Measurements from ENCODE around the gene PROSER1. TPM values are rescaled to one million over a fixed set of nuclear protein-coding genes. Genes with fewer than 3 reads are reported as not detected.

PROSER1 gene
- total RNA-seq, 1 donor from 2014 or later, result 57.8 TPM

GRCh38 chr13:39058040-39058439 is 20.2 kb upstream of the PROSER1 start:
- Mint-ChIP-seq H3K36me3 (ENCODE audit: low read depth) (peaks cover 27% of the 10 kb centered on the region), H3K27me3 (no peaks in the 10 kb centered on the region), H3K4me1 (peaks cover 18% of the 10 kb centered on the region), H3K4me3 (no peak overlapping the region), H3K9me3 (peaks cover 3% of the 10 kb centered on the region), H3K27ac (no peak overlapping the region)
- intact Hi-C loops (cut with micrococcal nuclease), result no loop called here
- ChIA-PET POLR2A (no interaction called here), CTCF (no interaction called here)
- no peak for DNase-seq
- TF ChIP-seq, protein P1, sequence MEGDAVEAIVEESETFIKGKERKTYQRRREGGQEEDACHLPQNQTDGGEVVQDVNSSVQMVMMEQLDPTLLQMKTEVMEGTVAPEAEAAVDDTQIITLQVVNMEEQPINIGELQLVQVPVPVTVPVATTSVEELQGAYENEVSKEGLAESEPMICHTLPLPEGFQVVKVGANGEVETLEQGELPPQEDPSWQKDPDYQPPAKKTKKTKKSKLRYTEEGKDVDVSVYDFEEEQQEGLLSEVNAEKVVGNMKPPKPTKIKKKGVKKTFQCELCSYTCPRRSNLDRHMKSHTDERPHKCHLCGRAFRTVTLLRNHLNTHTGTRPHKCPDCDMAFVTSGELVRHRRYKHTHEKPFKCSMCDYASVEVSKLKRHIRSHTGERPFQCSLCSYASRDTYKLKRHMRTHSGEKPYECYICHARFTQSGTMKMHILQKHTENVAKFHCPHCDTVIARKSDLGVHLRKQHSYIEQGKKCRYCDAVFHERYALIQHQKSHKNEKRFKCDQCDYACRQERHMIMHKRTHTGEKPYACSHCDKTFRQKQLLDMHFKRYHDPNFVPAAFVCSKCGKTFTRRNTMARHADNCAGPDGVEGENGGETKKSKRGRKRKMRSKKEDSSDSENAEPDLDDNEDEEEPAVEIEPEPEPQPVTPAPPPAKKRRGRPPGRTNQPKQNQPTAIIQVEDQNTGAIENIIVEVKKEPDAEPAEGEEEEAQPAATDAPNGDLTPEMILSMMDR (IDR thresholded peaks at IDR 0.05), result no peak
- no peak for ATAC-seq (ENCODE audit: low read depth)

DNA sequence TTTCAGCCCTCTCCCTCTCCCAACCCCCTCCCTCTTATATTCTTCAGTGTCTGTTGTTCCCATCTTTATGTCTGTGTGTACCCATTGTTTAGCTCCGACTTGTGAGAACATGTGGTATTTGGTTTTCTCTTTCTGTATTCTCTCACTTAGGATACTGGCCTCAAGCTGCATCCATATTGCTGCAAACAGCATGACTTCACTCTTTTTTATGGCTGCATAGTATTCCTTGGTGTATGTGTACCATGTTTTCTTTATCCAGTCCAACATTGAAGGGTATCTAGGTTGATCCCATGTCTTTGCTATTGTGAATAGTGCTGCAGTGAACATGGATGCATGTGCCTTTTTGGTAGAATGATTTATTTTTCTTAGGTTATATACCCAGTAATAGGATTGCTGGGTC is 18.1 kb upstream of the PROSER1 start:
- DNase-seq, result no peak
- ATAC-seq (ENCODE audit: low read depth), result no peak
- Mint-ChIP-seq H3K4me1 (peaks cover 18% of the 10 kb centered on the region), H3K27me3 (no peaks in the 10 kb centered on the region), H3K27ac (no peak overlapping the region), H3K36me3 (ENCODE audit: low read depth) (peaks cover 19% of the 10 kb centered on the region), H3K9me3 (peaks cover 3% of the 10 kb centered on the region), H3K4me3 (no peak overlapping the region)
- ChIA-PET POLR2A (no interaction called here), CTCF (no interaction called here)
- intact Hi-C loops (cut with micrococcal nuclease), result no loop called here
- TF ChIP-seq, protein P1 (IDR thresholded peaks at IDR 0.05), result no peak

DNA sequence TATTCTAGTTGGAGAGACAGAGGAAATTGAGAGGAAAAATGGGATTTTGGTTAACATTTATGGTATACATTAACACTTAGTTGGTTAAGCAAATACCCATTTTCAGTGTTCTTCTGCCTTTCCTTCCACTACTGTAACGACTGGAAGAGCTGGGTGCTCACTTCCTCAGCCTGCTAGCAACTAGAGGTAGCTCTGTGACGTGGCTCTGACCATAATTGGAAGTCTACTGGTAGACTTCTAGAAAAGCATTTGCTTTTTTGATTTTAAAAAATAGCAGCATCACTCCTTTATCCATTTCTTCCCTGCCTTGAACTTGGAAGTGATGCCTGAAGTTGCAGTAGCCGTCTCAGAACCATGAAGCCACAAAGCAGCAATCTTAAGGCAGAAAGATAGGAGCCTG is 16.2 kb upstream of the PROSER1 start:
- Mint-ChIP-seq H3K27me3 (no peaks in the 10 kb centered on the region), H3K36me3 (ENCODE audit: low read depth) (peaks cover 16% of the 10 kb centered on the region), H3K27ac (no peak overlapping the region), H3K9me3 (peaks cover 3% of the 10 kb centered on the region), H3K4me1 (peaks cover 12% of the 10 kb centered on the region), H3K4me3 (no peak overlapping the region)
- DNase-seq (no peak), ATAC-seq (ENCODE audit: low read depth) (no peak)
- ChIA-PET CTCF (interaction anchor here (1.3 kb wide), 1 partner anchor 558 kb away, joined by 4 read pairs; no protein-coding TSS in a partner anchor), POLR2A (no interaction called here)
- TF ChIP-seq, protein P1 (IDR thresholded peaks at IDR 0.05), result no peak
- intact Hi-C loops (cut with micrococcal nuclease), result no loop called here

- H3K27me3 Mint-ChIP-seq, result no peaks in the 10 kb centered on the region
- peaks cover 25% of the 10 kb centered on the region for H3K36me3 Mint-ChIP-seq (ENCODE audit: low read depth)
- peaks cover 3% of the 10 kb centered on the region for H3K9me3 Mint-ChIP-seq
- H3K4me1 Mint-ChIP-seq, result peaks cover 6% of the 10 kb centered on the region
- ChIA-PET CTCF (interaction anchor here (1.0 kb wide), 1 partner anchor 559 kb away, joined by 3 read pairs; no protein-coding TSS in a partner anchor), POLR2A (no interaction called here)
- DNase-seq (no peak), ATAC-seq (ENCODE audit: low read depth) (no peak)
- TF ChIP-seq, protein P1 (IDR thresholded peaks at IDR 0.05), result no peak
- H3K4me3 Mint-ChIP-seq, result no peak overlapping the region
- intact Hi-C loops (cut with micrococcal nuclease), result no loop called here
- no peak overlapping the region for H3K27ac Mint-ChIP-seq
Observed at GRCh38 chr13:39052944-39053343, 15.1 kb upstream of the PROSER1 start.

DNA sequence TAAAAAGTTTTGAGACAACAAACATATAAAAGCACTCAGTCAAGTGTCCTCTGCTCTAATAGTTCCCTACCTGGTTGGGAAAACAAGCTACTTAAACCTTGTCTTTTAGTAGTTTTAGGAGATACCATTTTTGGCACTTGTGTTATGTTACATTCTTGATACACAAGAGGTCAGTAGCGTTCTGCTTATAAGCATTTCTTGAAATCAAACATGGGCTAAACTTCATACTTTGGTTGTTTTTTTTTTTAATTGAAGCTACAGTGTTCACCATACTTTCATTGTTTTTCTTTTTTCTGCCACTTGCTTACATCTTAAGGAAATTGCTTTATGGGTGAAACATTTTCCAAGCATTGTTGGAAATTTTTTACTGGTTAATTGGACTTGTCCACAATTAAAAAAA is 13.3 kb upstream of the PROSER1 start:
- intact Hi-C loops (cut with micrococcal nuclease), result loop anchor here (1.0 to 2.0 kb wide), 4 partner anchors 212 to 626 kb away; no protein-coding TSS in a partner anchor
- CTCF ChIA-PET, result interaction anchor here (1.2 kb wide), 3 partner anchors 555 to 568 kb away, joined by 3 to 13 read pairs (median 3); no protein-coding TSS in a partner anchor
- Mint-ChIP-seq H3K27me3 (no peaks in the 10 kb centered on the region), H3K36me3 (ENCODE audit: low read depth) (peaks cover 24% of the 10 kb centered on the region), H3K27ac (no peak overlapping the region), H3K4me3 (no peak overlapping the region), H3K4me1 (peaks cover 2% of the 10 kb centered on the region), H3K9me3 (peaks cover 3% of the 10 kb centered on the region)
- DNase-seq (no peak), ATAC-seq (ENCODE audit: low read depth) (no peak)
- TF ChIP-seq, protein P1 (IDR thresholded peaks at IDR 0.05), result no peak
- POLR2A ChIA-PET, result interaction anchor here (0.6 to 1.2 kb wide), 2 partner anchors 13 to 17 kb away, joined by 3 to 6 read pairs; partner anchors contain the start of genes NHLRC3 and PROSER1
